NCI-H460 (cell line): ENCODE measurements around the gene TBL1XR1. TPM values are rescaled to one million over a fixed set of nuclear protein-coding genes. Genes with fewer than 3 reads are reported as not detected.

Experiments used
- DNase-seq: peaks from one replicate; pipeline ENCODE4 v3.0.0-alpha.2; 2016; ENCODE audit warnings: low read depth; ENCODE audit errors: extremely low read depth
- small RNA-seq, 2 experiments: library from RNA; depleted of rRNA; stranded (forward); fragments of <200 nt; gene quantifications; one replicate each; pipeline ENCODE3, GENCODE V24; 2014
- total RNA-seq: library from RNA; depleted of rRNA; stranded (reverse); fragments of >200 nt; shearing (Covaris generic); gene quantifications from 2 replicates; pipeline ENCODE4 v1.2.3, GENCODE V29; 2014

Gene TBL1XR1
- total RNA-seq, 1 experiment from 2014 or later, result 90.5 TPM

DNA sequence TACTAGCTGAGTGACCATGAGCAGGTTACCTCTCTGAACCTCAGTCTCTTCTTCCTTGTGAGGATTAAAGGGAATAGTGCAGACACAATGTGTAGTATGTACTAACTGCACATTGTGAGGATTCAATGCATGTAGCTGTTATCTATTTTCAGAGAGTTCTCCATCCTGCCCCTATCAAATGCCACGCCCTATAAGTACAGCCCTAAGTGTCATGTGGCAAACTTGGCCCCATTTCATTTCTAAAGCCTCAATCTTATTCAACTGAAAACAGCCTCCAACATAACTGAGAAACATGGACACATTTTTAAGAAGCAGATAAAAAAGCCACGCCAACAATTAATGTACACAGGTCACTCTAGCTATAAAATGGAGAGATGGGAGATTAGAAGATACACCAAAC is 220.0 kb downstream of the TBL1XR1 start:
- DNase-seq, result no peak

DNA sequence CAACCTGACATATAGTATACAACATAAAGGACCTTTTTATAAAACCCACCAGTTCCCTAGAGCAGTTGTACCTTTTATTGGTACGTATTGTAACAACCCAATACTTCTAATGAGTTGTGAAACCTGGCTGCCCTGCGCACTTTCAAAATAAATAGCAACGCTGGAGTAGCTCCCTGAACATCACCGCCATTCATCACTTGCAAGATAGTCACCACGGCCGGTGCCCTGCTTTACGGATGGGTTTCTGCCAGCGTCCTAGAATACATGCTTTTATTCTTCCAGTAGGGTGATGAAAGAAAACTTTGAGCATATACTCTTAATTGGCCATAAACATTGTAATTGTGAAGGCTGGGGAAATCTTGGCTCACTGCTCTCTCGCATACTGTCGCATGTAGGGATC is 220.7 kb downstream of the TBL1XR1 start:
- no peak for DNase-seq

DNA sequence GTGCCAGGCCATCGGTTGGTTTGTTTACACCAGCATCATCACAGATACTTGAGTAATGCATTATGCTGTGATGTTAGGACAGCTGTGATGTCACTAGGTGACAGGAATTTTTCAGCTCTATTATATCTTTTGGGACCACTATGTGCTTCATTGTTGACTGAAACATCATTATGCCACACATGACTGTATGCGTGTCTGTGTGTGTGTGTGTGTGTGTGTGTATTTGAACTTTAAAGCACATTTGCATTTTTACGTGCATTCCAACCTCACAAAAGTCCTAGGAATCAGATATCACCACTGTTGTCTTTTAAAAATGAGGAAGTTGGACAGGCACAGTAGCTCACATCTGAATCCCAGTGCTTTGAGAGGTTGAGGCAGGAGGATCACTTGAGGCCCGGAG is 223.0 kb downstream of the TBL1XR1 start:
- DNase-seq, result no peak

DNA sequence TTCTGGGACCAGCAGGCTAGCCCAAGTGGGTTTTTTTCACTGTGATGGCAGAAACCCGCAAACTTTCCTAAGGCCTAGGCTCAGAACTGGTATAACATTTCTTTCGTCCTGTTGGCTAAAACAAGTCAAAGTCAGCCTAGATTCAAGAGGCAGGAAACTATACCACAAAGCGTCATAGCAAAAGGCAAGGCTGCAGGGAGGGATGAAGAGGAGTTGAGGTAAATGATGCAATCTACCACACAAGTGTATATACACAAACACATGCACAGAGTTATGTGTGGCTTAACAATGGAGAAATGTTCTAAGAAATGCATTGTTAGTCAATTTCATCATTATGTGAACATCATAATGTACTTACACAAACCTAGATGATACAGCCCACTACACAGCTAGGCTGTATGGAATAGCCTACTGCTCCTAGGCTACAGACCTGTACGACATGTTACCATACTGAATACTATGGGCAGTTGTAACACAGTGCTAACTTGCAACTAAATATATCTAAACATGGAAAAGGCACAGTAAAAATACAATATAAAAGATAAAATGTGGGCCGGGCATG is 225.6 kb downstream of the TBL1XR1 start:
- DNase-seq, result no peak

DNA sequence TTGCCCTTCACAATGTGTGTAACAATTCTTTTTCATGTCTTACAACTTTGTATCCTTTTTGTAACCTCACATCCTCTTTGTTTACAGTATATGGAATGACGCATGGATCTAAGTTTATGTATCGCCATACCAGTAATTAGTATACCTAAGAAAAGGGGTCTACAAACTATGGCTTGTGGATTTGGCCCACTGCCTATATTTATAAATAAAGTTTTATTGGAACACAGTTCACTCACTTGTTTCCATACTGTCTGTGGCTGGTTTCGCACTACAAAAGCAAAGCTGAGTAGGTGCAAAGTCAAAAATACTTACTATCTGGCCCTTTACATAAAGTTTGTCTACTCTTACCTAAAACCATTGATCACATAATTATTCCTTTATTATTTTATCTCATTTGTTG is 226.5 kb downstream of the TBL1XR1 start:
- DNase-seq, result no peak

DNA sequence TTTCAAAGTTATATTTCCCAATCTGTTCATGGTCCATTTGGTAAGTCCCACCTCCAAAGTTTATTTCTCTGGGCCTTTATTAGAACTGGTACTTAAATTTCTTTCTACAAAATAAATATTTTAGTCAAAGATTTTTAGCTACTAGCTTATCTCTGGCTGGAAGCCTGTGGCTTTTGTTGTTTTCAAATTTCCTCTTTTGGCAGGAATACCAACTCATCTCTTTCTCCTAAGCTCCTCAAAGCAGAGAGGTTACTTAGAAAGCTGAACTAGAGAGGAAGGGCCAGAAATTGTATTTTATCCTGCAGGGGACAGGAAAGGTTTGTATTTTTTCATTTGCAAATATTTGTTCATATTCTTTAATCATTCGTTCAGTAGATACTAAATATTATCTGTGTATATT is 227.8 kb downstream of the TBL1XR1 start:
- DNase-seq, result no peak

Small RNA genes within 50 kb of the gene (small RNA-seq; reads per million reads assigned to genes)
- 0 reads per million in 2 experiments for gene RF00019
- gene RNU6-681P, result 0 reads per million in 2 experiments
